Muscle of arm (tissue), 12 donors: ENCODE data around the gene KLHL33. TPM values are rescaled to one million over a fixed set of nuclear protein-coding genes. Genes with fewer than 3 reads are reported as not detected.
"Not testable (repeated sequence)": the region's sequence is repeated elsewhere in the genome, so short reads cannot be mapped to it uniquely, and the experiment has no call there.

Experiments used
- DNase-seq: peaks from one replicate; pipeline ENCODE4 v3.0.0-alpha.2; 2013
- polyA plus RNA-seq, 12 donors: library from polyadenylated mRNA; unstranded; fragments of 120-200 nt; gene quantifications; one replicate each; pipeline ENCODE4 v1.2.1, GENCODE V29; 2013; ENCODE audit not compliant: insufficient read length in 12 of 12

Gene KLHL33
- polyA plus RNA-seq, 12 donors: 0.67 to 3.1 (median 1.6) TPM; not detected in 1

DNA sequence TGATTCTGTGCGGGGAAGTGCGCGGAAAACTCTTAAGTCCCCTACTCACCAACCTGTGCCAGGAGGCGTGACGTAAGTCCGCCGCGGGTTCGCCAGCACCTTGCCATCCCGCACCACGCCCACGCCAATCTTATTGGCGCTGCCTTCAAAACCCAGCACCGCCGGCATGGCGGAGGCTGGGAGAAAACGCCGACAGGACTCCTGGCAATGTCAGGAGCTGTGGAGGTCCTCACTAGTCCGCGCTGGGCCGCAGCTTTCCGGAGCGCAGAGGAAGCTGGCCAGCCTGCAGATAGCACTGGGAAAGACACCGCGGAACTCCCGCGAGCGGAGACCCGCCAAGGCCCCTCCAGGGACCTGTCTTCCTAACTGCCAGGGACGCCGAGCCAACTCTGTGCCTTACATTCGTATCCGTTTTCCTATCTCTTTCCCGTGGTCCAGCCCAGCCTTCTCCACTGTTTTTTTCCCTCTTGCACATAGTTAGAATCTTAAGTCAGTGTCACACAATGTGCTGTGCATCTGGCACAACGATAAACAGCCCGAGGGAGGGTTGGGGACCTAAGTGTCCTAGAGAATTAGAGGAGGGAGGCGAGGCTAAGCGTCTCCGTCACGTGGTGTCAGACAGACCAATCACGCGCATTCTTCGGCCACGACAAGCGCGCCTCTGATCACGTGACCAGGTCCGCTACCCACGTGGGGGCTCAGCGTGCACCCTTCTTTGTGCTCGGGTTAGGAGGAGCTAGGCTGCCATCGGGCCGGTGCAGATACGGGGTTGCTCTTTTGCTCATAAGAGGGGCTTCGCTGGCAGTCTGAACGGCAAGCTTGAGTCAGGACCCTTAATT is 18.8 kb upstream of the KLHL33 start, which contains the start of the genes APEX1 and OSGEP:
APEX1 (plus strand) TSS at position 711 of the 839 bp plus-strand sequence. CDS start 420 bp downstream, outside the sequence.
OSGEP (minus strand) TSS at position 297 of the 839 bp plus-strand sequence; CDS start at position 168, 129 bp downstream.
- DNase-seq: peak; percentile 98

DNA sequence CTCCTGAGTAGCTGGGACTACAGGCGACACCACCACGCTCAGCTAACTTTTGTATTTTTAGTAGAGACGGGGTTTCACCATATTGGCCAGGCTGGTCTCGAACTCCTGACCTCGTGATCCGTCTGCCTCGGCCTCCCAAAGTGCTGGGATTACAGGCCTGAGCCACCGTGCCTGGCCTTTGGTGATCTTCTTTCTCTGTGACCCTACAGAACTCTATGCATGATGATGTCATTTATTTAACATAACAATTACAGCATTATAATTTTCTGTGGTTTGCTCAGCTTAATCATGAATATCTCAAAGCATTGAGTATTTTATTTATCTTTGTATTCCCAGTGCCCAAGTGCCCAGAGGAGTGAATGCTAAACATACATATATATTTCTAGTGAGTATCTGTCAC is 16.9 kb upstream of the KLHL33 start:
- not testable (repeated sequence) for DNase-seq

GRCh38 chr14:20446889-20447288 is 10.9 kb upstream of the KLHL33 start:
- no peak for DNase-seq

DNA sequence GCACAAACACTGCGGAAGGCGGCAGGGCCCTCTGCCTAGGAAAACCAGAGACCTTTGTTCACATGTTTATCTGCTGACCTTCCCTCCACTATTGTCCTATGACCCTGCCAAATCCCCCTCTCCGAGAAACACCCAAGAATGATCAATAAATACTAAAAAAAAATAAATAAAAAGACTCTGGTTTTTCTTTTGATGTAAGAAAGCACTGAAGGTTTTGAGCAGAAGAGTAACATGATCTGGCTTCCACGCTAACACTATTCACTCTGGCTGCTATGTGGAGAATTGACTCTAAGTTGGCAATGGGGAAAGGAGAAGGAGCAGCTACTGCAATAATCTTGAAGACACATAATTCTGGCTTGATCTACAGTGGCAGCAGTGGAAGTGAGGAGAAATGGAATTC is 7.7 kb upstream of the KLHL33 start:
- not testable (repeated sequence) for DNase-seq

GRCh38 chr14:20441461-20441860 is 5.5 kb upstream of the KLHL33 start:
- no peak for DNase-seq

DNA sequence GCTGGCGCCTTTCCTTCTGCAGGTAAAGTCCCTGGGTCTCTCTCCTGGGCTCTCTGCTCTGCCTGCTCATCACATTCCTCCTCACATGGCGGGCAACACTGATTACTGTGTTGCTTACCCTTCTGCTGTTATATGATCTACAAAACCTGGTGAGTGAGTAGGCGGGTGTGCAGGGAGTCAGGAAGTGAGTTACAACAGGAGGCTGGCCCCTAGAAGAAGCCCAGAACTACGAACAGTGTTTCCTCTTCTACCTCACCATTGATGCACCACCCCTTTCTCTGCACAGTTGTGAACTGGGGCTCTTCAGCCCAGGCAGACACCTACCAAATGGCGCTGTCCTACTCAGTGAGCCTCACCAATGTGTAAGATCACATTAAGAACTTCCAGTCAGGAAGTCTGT is 4.9 kb upstream of the KLHL33 start:
- no peak for DNase-seq

GRCh38 chr14:20440465-20440864 is 4.5 kb upstream of the KLHL33 start:
- DNase-seq: no peak

DNA sequence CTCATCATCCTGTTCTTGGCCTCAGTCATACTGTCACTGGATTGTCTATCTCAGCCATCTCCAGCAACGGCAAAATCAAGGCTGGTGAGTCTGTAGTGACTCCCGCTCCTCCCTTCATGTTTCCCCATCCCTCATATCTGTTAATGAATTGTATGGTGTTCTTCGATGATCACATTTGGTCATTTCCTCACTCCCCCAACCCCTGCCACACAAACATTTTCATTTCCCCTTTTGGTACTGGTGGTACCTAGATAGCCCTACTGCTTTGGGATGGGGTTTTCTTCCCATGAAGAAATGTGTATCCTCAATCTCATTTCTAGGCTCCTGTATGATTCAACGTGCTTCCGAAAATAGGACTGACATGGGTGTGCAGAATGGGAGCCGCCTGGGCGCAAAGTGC is 2.7 kb upstream of the KLHL33 start:
- no peak for DNase-seq

DNA sequence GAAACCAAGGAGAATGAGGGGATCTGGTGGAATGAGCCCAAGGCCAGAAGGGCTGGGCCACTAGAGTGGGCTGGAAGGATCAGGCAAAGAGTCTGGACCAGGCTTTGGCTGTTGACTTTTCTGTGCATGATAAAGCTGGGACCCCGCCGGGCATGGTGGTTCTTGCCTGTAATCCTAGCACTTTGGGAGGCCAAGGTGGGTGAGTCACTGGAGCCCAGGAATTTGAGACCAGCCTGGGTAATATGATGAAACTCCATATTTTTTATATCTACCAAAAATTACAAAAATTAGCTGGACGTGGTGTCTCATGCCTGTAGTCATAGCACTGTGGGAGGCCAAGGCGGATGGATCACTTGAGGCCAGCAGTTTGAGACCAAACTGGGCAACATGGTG is 393 bp upstream of the KLHL33 start:
- DNase-seq: no peak

- no peak for DNase-seq
Measured at GRCh38 chr14:20434701-20435581, 1.0 kb downstream of the KLHL33 start.

GRCh38 chr14:20429801-20430669 is 5.9 kb downstream of the KLHL33 start:
- no peak for DNase-seq

DNA sequence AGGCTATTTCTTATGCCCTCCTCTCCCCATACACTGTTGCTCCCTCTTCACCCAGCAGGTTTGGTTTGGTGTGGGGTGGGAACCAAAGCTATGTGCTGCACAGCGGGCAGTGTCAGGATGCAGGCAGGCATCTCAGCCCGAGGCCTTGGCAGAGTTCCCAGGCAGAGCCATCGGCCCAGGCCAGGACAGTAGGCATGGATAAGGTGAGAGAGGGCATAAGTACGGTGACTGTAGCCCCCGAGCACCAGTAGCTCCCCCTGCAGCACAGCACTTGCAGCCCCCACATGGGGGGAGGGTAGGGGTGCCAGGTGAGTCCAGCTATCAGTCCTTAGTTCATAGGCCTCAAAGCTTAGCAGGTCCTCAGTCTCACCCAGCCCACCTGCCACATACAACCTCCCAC is 7.2 kb downstream of the KLHL33 start:
- no peak for DNase-seq

DNA sequence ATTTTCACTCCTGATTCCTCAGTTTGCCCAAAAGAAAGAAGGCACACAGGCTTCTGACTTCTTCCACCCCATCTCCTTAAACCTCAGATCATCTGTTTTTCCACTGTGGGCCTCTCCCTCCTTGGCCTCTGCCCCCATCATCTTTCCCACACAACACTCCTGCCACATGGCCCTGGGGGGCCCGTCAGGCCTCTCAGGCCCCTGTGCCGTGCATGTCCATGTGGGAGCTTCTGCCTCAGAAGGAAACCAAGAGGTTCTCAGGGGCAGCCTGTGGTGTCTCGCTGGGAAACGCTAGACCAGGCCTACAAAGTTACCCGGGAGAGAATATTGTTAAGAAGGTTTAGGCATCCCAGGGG is 8.0 kb downstream of the KLHL33 start:
- DNase-seq: no peak

DNA sequence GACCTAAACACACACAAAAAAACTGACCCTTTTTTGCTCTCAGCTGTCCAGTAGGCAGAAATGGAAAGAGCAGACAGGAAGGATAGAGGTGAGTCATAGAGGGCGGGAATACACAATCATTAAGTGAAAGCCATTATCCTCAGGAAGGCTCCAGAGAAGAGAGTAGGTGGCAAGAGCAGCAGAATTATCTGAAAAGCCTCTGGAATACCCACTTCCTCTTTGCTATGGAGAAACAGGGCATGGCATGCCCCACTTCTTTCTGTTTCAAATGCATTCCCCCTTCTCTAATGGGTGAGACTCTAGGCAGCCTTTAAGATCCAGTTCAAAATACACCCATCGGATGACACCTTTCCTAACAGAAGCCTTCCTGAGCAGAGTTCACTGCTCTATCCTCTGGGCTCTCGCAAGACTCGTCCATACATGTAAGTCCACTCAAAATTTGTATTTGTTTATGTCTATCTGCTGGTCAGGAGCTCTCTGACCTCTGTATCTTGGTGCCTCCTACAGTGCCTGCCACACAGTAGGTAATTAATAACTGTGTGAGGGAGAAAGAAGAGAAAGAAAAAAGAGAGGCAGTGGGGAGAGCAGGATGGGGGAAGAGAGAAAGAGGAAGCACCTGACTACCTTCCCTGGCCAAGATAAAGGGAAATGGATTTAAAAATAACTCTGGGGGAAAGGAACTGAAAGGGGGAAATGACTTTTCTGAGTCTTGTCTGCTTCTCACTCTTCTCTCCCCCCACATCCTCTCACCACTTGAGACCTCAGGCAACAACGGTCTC is 8.5 kb downstream of the KLHL33 start:
- no peak for DNase-seq

GRCh38 chr14:20424851-20425250 is 11.1 kb downstream of the KLHL33 start:
- DNase-seq: no peak

- no peak for DNase-seq
Measured at GRCh38 chr14:20422886-20423285, 13.1 kb downstream of the KLHL33 start.

DNA sequence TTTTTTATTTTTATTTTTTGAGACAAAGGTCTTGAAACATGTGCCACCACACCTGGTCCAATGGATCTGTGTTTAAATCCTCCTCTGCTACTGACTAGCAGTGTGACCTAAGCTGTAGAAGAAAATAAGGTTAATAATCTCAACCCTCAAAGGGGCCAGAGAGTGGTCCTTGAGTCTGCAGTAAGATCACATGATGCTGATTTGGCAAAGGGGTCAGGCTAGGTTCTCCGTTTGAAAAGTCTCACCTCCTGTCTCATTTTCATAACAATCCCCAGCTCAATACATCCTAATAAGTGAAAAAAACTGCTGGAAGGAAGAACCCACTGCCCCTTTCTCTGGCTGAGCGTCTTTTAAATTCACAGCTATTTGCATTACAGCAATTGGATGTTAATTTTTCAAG is 14.7 kb downstream of the KLHL33 start:
- no peak for DNase-seq

DNA sequence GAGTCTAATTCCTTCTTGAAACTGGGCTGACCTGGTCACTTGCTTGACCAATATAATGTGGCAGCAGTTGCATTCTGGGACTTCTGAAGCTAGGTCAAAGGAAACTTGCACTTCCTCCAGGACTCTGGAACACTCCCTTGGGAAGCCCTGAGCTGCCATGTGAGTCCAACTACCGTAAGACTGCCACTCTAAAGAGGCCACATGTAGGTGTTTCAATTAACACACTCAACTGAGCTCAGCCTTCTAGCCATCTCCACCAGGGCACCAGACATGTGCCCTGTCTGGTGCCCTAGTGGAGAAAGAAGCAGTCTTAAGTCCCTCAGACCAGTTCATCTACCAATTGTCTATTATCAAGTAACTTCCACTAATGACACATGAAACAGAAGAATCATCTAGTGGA is 16.5 kb downstream of the KLHL33 start:
- DNase-seq: no peak

DNA sequence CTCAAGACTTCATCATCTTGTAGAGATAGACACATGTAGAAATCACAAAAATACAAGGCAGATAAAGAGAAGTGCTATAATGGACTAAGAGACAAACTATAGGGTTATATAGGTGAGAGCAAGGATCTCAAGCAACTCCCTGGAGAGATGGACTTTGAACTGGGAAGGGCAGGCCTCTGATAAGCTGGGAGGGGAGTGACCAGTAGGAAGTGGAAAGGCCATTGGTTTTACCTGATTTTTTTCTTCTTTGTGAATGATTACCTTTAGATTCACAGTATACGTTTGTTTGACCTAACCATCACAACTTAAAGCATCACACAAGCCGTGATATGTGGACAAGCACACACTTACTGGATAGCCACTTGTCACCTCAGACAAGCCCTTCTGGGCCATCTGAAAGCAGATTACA is 17.5 kb downstream of the KLHL33 start:
- no peak for DNase-seq

DNA sequence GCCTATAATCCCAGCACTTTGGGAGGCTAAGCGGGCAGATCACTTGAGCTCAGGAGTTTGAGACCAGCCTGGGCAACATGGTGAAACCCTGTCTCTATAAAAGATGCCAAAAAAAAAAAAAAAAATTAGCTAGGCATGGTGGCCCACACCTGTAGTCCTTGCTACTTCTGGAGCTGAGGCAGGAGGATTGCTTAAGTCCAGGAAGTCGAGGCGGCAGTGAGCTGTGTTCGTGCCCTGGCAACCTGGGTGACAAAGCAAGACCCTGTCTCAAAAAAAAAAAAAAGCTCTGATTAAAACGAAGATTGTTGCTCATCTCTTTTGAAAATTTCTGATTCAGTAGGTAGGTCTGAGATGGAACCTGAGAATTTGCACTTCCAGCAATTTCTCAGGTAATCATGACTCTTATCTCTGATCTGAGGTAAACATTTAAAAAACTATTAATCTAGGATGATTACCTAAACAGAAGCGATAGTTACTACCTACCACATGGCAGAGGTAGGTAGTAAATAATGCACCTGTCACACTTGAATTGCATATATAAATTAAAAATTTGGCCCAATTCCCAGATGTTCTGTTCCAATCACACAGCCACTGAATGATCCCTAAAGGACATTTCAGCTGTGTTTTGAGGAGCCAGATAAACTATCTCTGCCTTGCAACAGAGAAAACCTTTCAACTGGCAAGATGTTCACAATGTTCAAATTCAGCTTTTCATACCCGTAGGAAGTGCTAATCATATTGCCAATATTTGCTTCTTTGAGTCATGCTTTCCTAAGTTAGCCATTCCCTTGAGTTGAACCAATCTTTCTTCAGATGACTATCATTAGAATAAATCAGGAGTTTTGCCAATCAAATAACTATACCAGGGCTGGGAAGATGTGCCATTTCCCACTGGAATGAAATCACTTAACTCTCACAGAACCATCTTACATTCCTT is 18.4 kb downstream of the KLHL33 start:
- DNase-seq: no peak
